D721Med (cell line): Measurements from ENCODE around the gene YWHAH.

Experiments used
- DNase-seq: peaks from one replicate; pipeline ENCODE4 v3.0.0; 2011; ENCODE audit warnings: low spot score; ENCODE audit not compliant: insufficient read length
- FAIRE-seq: peaks from 2 replicates; lab custom pipeline; 2011; peaks lifted over from hg19 to GRCh38; lab: Jason Lieb, UNC
- TF ChIP-seq, protein P1 (sequence below): IDR thresholded peaks from 2 replicates; pipeline ENCODE4 v1.5.1; 2012; ENCODE audit warnings: mild to moderate bottlenecking, control low read depth; ENCODE audit not compliant: insufficient read depth; ENCODE audit errors: missing control alignments

YWHAH gene

DNA sequence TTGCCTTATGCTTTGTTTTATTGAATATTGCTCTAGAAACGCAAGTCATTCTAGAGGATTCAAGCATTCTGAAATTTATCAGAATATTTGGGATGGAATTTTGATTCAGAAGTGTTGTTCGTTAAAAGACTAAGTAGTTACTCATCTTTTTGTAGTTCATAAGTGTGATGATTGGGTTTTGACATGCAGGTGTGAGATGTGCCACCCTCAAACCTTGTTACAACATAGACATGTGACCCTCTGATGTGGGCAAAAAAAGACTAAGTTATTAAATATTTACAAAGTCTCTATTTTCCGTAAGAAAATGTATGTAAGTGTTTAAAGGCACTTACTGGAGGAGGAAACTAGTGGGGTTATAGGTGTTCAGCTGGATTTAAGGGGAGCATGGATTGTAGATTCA lies 8.9 kb downstream of the YWHAH start:
- FAIRE-seq (no peak), DNase-seq (no peak)
- TF ChIP-seq, protein P1, sequence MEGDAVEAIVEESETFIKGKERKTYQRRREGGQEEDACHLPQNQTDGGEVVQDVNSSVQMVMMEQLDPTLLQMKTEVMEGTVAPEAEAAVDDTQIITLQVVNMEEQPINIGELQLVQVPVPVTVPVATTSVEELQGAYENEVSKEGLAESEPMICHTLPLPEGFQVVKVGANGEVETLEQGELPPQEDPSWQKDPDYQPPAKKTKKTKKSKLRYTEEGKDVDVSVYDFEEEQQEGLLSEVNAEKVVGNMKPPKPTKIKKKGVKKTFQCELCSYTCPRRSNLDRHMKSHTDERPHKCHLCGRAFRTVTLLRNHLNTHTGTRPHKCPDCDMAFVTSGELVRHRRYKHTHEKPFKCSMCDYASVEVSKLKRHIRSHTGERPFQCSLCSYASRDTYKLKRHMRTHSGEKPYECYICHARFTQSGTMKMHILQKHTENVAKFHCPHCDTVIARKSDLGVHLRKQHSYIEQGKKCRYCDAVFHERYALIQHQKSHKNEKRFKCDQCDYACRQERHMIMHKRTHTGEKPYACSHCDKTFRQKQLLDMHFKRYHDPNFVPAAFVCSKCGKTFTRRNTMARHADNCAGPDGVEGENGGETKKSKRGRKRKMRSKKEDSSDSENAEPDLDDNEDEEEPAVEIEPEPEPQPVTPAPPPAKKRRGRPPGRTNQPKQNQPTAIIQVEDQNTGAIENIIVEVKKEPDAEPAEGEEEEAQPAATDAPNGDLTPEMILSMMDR: no peak

DNA sequence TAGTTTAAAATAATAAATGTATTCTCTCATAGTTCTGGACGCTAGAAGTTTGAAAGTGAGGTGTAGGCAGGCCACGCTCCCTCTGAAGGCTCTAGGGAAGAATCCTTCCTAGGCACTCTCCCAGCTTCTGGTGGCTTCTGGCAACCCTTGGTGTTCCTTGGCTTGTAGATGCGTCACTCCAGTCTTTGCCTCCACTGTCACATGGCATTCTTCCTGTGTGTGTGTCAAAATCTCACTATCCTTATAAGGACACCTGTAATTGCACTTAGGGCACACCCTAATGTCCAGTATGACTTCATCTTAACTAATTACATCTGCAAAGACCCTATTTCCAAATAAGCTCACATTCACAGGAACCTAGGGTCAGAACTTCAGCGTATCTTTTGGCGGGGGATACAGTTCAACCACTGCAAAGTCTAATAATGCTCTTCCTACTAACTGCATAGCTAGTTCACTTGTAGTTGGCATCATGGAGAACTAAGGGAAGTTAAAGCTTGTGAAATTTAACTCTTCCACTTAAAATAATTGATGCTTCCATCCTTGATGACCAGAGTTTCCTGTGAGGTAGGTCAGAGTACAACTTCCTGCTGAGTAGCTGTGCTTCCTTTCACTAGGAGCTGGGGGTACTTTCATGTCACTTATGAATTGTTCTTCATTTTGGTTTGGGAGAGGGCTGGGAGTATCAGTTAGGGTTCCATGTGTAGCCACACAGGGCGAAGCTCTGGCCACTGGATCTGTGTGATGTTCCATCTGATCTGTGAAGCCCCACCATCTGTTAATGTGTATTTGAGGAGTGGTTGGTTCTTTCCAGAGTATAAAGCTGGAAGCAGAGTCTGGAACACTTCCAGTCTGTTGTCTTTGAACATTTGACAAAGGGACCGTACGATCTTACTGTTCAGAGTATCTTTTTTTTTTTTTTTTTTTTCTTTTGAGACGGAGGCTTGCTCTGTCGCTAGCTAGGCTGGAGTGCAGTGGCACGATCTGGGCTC lies 10.5 kb downstream of the YWHAH start:
- FAIRE-seq: no peak
- DNase-seq: no peak
- TF ChIP-seq, protein P1: no peak

DNA sequence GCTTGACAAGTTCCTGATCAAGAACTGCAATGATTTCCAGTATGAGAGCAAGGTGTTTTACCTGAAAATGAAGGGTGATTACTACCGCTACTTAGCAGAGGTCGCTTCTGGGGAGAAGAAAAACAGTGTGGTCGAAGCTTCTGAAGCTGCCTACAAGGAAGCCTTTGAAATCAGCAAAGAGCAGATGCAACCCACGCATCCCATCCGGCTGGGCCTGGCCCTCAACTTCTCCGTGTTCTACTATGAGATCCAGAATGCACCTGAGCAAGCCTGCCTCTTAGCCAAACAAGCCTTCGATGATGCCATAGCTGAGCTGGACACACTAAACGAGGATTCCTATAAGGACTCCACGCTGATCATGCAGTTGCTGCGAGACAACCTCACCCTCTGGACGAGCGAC lies 12.0 kb downstream of the YWHAH start:
- TF ChIP-seq, protein P1: no peak
- DNase-seq: no peak
- FAIRE-seq: no peak

DNA sequence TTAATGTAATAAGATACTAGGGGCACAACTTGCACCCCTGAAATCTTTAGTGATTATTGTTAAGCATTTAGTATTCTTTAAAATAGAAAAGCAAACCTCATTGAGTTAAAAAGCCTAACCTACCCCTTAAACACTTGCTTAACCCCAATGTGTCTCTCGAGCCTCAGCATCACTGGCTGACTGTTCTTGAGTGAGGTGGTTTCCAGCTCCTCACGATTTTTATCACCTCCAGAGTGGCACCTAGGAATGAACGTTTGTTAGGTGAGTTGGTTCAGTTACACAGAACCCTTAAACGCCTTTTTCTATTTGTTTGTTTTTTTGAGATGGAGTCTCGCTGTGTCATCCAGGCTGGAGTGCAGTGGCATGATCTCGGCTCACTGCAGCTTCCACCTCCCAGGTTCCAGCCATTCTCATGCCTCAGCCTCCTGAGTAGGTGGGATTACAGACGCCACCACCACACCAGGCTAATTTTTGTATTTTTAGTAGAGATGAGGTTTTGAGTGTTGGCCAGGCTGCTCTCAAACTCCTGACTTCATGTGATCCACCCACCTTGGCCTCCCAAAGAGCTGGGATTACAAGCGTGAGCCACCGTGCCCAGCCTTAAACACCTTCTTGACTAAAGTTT lies 13.7 kb downstream of the YWHAH start:
- FAIRE-seq: no peak

DNA sequence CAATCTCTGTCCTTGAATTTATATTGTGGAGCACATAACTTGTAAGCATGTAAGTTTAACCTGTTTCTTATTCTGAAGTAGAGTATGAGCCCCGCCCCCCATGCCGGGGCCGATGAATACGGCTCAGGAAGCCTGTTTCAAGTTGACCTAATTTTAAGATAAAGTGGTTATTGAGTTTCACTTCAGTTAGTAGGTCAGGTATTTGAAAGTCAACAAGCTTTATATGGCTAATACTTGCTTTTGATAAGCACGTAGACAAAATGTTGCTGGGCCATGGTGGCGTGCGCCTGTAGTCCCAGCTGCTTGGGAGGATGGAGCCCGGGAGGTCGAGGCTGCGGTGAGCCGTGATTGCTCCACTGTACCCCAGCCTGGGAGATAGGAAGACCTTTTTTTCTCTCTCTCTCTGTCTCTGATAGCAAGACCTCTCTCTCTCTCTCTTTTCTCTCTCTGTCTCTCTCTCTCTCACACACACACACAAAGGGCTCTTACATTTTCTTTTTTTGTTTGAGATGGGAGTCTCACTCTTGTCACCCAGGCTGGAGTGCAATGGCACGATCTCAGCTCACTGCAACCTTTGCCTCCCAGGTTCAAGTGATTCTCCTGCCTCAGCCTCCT lies 14.4 kb downstream of the YWHAH start:
- FAIRE-seq: no peak
- DNase-seq: no peak
- TF ChIP-seq, protein P1: no peak

More for the DNA sequence above, 13.7 kb downstream of the YWHAH start:
- DNase-seq: no peak
- TF ChIP-seq, protein P1: no peak

DNA sequence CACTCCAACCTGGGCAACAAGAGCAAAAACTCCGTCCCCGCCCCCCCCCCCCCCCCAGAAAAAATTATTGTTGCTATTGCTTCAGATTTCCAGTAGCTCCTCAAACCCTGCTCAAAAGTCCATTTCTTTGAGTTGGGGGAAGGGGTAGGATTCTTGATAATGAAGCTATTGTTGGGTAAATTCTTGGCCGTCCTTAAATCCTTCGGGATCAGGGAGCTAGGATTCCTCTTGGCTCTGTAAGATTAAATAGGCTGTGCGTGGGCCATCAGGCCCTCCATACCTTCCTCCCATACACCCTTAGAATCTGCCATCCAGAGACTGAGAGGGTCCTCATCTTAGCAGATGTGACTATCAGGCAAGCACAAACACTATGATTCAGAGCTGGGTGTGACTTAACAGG lies 16.4 kb downstream of the YWHAH start:
- TF ChIP-seq, protein P1: no peak
- no peak for DNase-seq
- FAIRE-seq: no peak
